WTC11 (cell line): ENCODE measurements around the gene PRX. TPM values are rescaled to one million over a fixed set of nuclear protein-coding genes. Genes with fewer than 3 reads are reported as not detected.

Source experiments
- ATAC-seq: fragments of 200-7000 bp; cut with Tn5 transposase; 2 replicates; pipeline ENCODE4 v1.10.0; 2021; ENCODE audit warnings: mild to moderate bottlenecking, moderate library complexity
- CTCF ChIA-PET: fragments of 300-600 bp; sonication (Branson Sonifier 250); formaldehyde crosslinking; loops from one replicate; lab custom pipeline; 2021; ENCODE audit warnings: antibody characterized with exemption; lab: Charles Lee
- POLR2A ChIA-PET: fragments of 350-600 bp; sonication (Branson Sonifier 250); formaldehyde crosslinking; loops from one replicate; lab custom pipeline; 2021; ENCODE audit warnings: antibody characterized with exemption; lab: Charles Lee
- DNase-seq: peaks from one replicate; pipeline ENCODE4 v3.0.0; 2021; ENCODE audit warnings: low spot score
- H3K27ac Mint-ChIP-seq: 2 replicates; pipeline ENCODE4 v1.8.0; 2021; ENCODE audit warnings: mixed read lengths
- H3K27me3 Mint-ChIP-seq: 2 replicates; pipeline ENCODE4 v1.8.0; 2021; ENCODE audit warnings: low read depth, mild to moderate bottlenecking, moderate library complexity, mixed read lengths
- H3K36me3 Mint-ChIP-seq: 2 replicates; pipeline ENCODE4 v1.8.0; 2021; ENCODE audit warnings: mixed read lengths
- H3K4me1 Mint-ChIP-seq: 2 replicates; pipeline ENCODE4 v1.8.0; 2022; ENCODE audit warnings: mixed read lengths
- H3K4me3 Mint-ChIP-seq: 2 replicates; pipeline ENCODE4 v1.8.0; 2021; ENCODE audit warnings: mild to moderate bottlenecking, moderate library complexity, mixed read lengths
- H3K9me3 Mint-ChIP-seq: 2 replicates; pipeline ENCODE4 v1.8.0; 2021; ENCODE audit warnings: mixed read lengths
- CREM ChIP-seq: sonication (generic); formaldehyde crosslinking; IDR thresholded peaks from 2 replicates; pipeline ENCODE4 v1.8.1; 2022; ENCODE audit warnings: mild to moderate bottlenecking, missing genetic modification reagents, moderate library complexity
- EMX1 ChIP-seq: fragments of 250-450 bp; sonication (Bioruptor Pico); IDR thresholded peaks from 2 replicates; pipeline ENCODE4 v1.8.0; 2021; ENCODE audit warnings: mild to moderate bottlenecking
- FOXK1 ChIP-seq: sonication (generic); formaldehyde crosslinking; IDR thresholded peaks from 2 replicates; pipeline ENCODE4 v1.8.0; 2022; ENCODE audit warnings: mild to moderate bottlenecking, moderate library complexity, missing genetic modification reagents
- GRHL2 ChIP-seq: fragments of 250-450 bp; sonication (Bioruptor Pico); IDR thresholded peaks from 2 replicates; pipeline ENCODE4 v1.8.0; 2022; ENCODE audit warnings: mild to moderate bottlenecking, moderate library complexity; ENCODE audit not compliant: insufficient replicate concordance, severe bottlenecking
- JUN ChIP-seq: sonication (generic); formaldehyde crosslinking; IDR thresholded peaks from 2 replicates; pipeline ENCODE4 v1.8.0; 2023; ENCODE audit warnings: mild to moderate bottlenecking, missing genetic modification reagents
- MXD4 ChIP-seq: fragments of 250-450 bp; sonication (Bioruptor Pico); IDR thresholded peaks from 2 replicates; pipeline ENCODE4 v1.8.0; 2021; ENCODE audit warnings: mild to moderate bottlenecking, moderate library complexity, borderline replicate concordance
- NFATC4 ChIP-seq: fragments of 250-450 bp; sonication (Bioruptor Pico); IDR thresholded peaks from 2 replicates; pipeline ENCODE4 v1.9.0; 2021; ENCODE audit warnings: mild to moderate bottlenecking
- NR1H2 ChIP-seq: sonication (generic); formaldehyde crosslinking; IDR thresholded peaks from 2 replicates; pipeline ENCODE4 v1.9.0; 2021; ENCODE audit warnings: mild to moderate bottlenecking, moderate library complexity, missing genetic modification reagents
- RELA ChIP-seq: sonication (generic); formaldehyde crosslinking; IDR thresholded peaks from 2 replicates; pipeline ENCODE4 v1.8.1; 2022; ENCODE audit warnings: missing genetic modification reagents, mild to moderate bottlenecking, borderline replicate concordance
- TEAD1 ChIP-seq: sonication (generic); formaldehyde crosslinking; IDR thresholded peaks from 2 replicates; pipeline ENCODE4 v1.8.0; 2022; ENCODE audit warnings: mild to moderate bottlenecking, missing genetic modification reagents
- ZNF121 ChIP-seq: sonication (generic); formaldehyde crosslinking; IDR thresholded peaks from 2 replicates; pipeline ENCODE4 v1.8.0; 2023; ENCODE audit warnings: missing genetic modification reagents
- ZNF138 ChIP-seq: sonication (generic); formaldehyde crosslinking; conservative IDR thresholded peaks from 2 replicates; pipeline ENCODE4 v1.8.1; 2022; ENCODE audit warnings: mild to moderate bottlenecking, moderate library complexity, missing genetic modification reagents
- ZNF219 ChIP-seq: sonication (generic); formaldehyde crosslinking; IDR thresholded peaks from 2 replicates; pipeline ENCODE4 v1.8.0; 2023; ENCODE audit warnings: missing genetic modification reagents, mild to moderate bottlenecking, borderline replicate concordance
- ZNF317 ChIP-seq: sonication (generic); formaldehyde crosslinking; IDR thresholded peaks from 2 replicates; pipeline ENCODE4 v1.8.1; 2023; ENCODE audit warnings: low read depth, mild to moderate bottlenecking, moderate library complexity, missing genetic modification reagents, borderline replicate concordance
- ZNF416 ChIP-seq: fragments of 250-450 bp; sonication (Bioruptor Pico); IDR thresholded peaks from 2 replicates; pipeline ENCODE4 v1.9.0; 2021; ENCODE audit warnings: mild to moderate bottlenecking, inconsistent platforms
- total RNA-seq: library from RNA; stranded (reverse); gene quantifications from 3 replicates; pipeline ENCODE4 v1.2.3, GENCODE V29; 2021
- TF ChIP-seq, protein P1 (sequence below): sonication (generic); formaldehyde crosslinking; IDR thresholded peaks from 2 replicates; pipeline ENCODE4 v1.8.0; 2022; ENCODE audit warnings: mild to moderate bottlenecking, missing genetic modification reagents
- TF ChIP-seq, protein P2 (sequence below): fragments of 200-600 bp; IDR thresholded peaks from 2 replicates; pipeline ENCODE4 v1.8.0; 2022; ENCODE audit warnings: antibody characterized with exemption
- TF ChIP-seq, protein P3 (sequence below): sonication (generic); formaldehyde crosslinking; conservative IDR thresholded peaks from 2 replicates; pipeline ENCODE4 v1.8.1; 2022; ENCODE audit warnings: mild to moderate bottlenecking, missing genetic modification reagents
- TF ChIP-seq, protein P4 (sequence below): fragments of 250-450 bp; sonication (Bioruptor Pico); conservative IDR thresholded peaks from 2 replicates; pipeline ENCODE4 v1.9.0; 2021; ENCODE audit warnings: mild to moderate bottlenecking
- TF ChIP-seq, protein P5 (sequence below): sonication (generic); formaldehyde crosslinking; IDR thresholded peaks from 2 replicates; pipeline ENCODE4 v1.8.0; 2022; ENCODE audit warnings: mild to moderate bottlenecking, missing genetic modification reagents

PRX gene
- total RNA-seq, 1 experiment from 2014 or later: 8.4 TPM

DNA sequence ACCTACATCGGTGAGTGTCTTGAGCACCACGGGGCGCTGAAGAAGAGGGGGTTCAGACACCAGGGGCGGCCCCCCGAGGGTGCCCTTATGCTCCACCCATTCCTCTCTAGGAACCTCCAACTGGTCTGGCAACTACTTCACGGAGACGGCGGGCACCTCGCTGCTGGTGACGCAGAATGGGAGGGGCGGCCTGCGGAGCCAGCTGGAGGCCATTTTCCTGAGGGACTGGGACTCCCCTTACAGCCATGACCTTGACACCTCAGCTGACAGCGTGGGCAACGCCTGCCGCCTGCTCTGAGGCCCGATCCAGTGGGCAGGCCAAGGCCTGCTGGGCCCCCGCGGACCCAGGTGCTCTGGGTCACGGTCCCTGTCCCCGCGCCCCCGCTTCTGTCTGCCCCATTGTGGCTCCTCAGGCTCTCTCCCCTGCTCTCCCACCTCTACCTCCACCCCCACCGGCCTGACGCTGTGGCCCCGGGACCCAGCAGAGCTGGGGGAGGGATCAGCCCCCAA is 35.2 kb downstream of the PRX start:
- no peaks in the 10 kb centered on the region for H3K4me1 Mint-ChIP-seq
- ChIA-PET POLR2A (no interaction called here), CTCF (no interaction called here)
- no peak overlapping the region for H3K4me3 Mint-ChIP-seq
- ATAC-seq (no peak), DNase-seq (no peak)
- H3K27me3 Mint-ChIP-seq: no peaks in the 10 kb centered on the region
- H3K36me3 Mint-ChIP-seq: peaks cover 16% of the 10 kb centered on the region
- TF ChIP-seq ZNF121 (CRISPR knock-in tag): no peak
- TF ChIP-seq, protein P1, sequence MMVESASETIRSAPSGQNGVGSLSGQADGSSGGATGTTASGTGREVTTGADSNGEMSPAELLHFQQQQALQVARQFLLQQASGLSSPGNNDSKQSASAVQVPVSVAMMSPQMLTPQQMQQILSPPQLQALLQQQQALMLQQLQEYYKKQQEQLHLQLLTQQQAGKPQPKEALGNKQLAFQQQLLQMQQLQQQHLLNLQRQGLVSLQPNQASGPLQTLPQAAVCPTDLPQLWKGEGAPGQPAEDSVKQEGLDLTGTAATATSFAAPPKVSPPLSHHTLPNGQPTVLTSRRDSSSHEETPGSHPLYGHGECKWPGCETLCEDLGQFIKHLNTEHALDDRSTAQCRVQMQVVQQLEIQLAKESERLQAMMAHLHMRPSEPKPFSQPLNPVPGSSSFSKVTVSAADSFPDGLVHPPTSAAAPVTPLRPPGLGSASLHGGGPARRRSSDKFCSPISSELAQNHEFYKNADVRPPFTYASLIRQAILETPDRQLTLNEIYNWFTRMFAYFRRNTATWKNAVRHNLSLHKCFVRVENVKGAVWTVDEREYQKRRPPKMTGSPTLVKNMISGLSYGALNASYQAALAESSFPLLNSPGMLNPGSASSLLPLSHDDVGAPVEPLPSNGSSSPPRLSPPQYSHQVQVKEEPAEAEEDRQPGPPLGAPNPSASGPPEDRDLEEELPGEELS (CRISPR knock-in tag): no peak
- TF ChIP-seq ZNF416 (CRISPR knock-in tag): no peak
- no peak for TF ChIP-seq NR1H2
- no peak for TF ChIP-seq RELA (CRISPR knock-in tag)
- TF ChIP-seq, protein P2, sequence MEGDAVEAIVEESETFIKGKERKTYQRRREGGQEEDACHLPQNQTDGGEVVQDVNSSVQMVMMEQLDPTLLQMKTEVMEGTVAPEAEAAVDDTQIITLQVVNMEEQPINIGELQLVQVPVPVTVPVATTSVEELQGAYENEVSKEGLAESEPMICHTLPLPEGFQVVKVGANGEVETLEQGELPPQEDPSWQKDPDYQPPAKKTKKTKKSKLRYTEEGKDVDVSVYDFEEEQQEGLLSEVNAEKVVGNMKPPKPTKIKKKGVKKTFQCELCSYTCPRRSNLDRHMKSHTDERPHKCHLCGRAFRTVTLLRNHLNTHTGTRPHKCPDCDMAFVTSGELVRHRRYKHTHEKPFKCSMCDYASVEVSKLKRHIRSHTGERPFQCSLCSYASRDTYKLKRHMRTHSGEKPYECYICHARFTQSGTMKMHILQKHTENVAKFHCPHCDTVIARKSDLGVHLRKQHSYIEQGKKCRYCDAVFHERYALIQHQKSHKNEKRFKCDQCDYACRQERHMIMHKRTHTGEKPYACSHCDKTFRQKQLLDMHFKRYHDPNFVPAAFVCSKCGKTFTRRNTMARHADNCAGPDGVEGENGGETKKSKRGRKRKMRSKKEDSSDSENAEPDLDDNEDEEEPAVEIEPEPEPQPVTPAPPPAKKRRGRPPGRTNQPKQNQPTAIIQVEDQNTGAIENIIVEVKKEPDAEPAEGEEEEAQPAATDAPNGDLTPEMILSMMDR: no peak
- TF ChIP-seq JUN: no peak
- TF ChIP-seq, protein P3, sequence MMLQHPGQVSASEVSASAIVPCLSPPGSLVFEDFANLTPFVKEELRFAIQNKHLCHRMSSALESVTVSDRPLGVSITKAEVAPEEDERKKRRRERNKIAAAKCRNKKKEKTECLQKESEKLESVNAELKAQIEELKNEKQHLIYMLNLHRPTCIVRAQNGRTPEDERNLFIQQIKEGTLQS (CRISPR knock-in tag): no peak
- TF ChIP-seq CREM: no peak
- no peaks in the 10 kb centered on the region for H3K9me3 Mint-ChIP-seq
- no peak overlapping the region for H3K27ac Mint-ChIP-seq

DNA sequence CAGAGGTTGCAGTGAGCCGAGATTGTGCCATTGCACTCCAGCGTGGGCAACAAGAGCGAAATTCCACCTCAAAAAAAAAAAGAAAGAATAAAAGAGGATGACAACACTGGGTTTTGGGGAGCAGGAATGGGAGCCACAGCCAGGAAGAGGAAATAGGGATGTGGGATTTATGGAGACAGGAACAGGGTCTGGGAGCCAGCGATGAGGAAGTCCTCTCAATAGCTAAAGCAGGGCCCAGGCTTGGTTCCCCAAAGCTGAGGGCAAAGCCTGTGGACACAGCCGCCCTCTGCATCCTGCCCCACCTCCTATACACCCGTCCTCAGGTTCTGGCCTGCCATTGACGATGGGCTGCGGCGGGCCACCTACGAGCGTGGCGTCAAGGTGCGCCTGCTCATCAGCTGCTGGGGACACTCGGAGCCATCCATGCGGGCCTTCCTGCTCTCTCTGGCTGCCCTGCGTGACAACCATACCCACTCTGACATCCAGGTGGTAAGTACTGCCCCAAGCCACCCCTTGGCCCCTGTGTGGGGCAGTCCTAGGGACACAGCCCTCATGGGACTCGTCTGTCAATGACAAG is 36.8 kb downstream of the PRX start:
- DNase-seq (no peak), ATAC-seq (no peak)
- CTCF ChIA-PET: no interaction called here
- Mint-ChIP-seq H3K27ac (no peak overlapping the region), H3K9me3 (no peaks in the 10 kb centered on the region), H3K27me3 (no peaks in the 10 kb centered on the region), H3K36me3 (peaks cover 24% of the 10 kb centered on the region), H3K4me1 (no peaks in the 10 kb centered on the region), H3K4me3 (no peak overlapping the region)
- TF ChIP-seq MXD4: no peak
- TF ChIP-seq TEAD1: no peak
- TF ChIP-seq, protein P4, sequence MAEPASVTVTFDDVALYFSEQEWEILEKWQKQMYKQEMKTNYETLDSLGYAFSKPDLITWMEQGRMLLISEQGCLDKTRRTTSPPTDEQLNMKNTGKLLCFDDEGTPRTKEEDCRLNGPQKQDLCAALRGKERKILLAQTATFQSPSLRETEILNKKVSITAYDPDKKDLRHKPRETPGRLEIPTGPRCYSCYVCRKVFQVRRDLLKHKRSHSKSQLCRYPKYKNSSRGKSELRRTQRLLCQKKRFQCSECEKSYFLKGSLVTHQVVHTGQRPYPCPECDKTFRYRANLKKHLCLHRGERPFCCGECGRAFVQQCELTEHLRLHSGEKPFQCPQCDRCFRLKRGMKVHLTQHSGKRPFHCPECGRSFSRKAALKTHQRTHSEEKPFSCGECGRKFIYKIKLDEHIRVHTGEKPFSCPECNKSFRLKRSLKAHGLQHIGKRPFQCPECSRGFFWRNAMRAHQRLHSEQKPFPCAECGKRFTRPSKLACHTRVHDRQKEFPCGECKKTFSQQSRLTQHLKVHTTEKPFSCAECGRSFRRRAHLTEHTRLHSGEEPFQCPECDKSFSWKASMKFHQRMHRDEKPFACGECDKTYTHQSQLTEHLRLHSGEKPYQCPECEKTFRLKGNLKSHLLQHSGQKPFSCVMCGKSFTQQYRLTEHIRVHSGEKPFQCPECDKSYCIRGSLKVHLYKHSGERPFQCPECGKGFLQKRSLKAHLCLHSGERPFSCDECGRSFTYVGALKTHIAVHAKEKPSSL (CRISPR knock-in tag): no peak
- POLR2A ChIA-PET: no interaction called here

DNA sequence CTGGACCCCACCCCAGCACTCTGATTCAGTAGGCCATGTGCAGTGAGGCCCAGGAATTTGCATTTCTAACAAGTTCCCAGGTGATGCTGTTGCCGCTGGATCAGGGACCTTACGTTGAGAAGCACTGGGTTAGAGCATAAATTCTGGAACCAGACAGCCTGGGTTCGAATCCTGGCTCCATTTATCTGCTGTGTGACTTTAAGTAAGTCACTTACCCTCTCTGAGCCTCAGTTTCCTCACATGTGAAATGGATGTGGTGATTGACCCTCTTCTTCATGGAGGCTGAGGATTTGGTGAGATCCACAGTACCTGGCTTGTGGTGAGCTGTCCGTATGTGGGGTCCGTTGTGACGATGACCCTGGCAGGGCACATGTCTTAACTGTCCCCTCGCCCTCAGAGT is 39.1 kb downstream of the PRX start:
- Mint-ChIP-seq H3K4me3 (no peak overlapping the region), H3K9me3 (no peaks in the 10 kb centered on the region), H3K36me3 (peaks cover 27% of the 10 kb centered on the region), H3K27me3 (no peaks in the 10 kb centered on the region), H3K4me1 (no peaks in the 10 kb centered on the region), H3K27ac (no peak overlapping the region)
- no peak for TF ChIP-seq ZNF138
- no peak for TF ChIP-seq ZNF219 (CRISPR knock-in tag)
- TF ChIP-seq EMX1 (CRISPR knock-in tag): no peak
- no peak for TF ChIP-seq GRHL2
- no peak for TF ChIP-seq FOXK1 (CRISPR knock-in tag)
- TF ChIP-seq NFATC4: no peak
- no peak for TF ChIP-seq ZNF317
- TF ChIP-seq, protein P5, sequence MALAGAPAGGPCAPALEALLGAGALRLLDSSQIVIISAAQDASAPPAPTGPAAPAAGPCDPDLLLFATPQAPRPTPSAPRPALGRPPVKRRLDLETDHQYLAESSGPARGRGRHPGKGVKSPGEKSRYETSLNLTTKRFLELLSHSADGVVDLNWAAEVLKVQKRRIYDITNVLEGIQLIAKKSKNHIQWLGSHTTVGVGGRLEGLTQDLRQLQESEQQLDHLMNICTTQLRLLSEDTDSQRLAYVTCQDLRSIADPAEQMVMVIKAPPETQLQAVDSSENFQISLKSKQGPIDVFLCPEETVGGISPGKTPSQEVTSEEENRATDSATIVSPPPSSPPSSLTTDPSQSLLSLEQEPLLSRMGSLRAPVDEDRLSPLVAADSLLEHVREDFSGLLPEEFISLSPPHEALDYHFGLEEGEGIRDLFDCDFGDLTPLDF (CRISPR knock-in tag): no peak
- TF ChIP-seq ZNF416 (CRISPR knock-in tag): no peak
- no peak for DNase-seq
- CTCF ChIA-PET: interaction anchor here (0.6 kb wide), 1 partner anchor 140 kb away, joined by 5 read pairs; no protein-coding TSS in a partner anchor
- ATAC-seq: no peak
- POLR2A ChIA-PET: no interaction called here
